K562 (cell line): ENCODE measurements around the gene AAR2. TPM values are rescaled to one million over a fixed set of nuclear protein-coding genes. Genes with fewer than 3 reads are reported as not detected.

Experiments
- ATAC-seq: fragments of 200-7000 bp; cut with Tn5 transposase; 3 replicates; pipeline ENCODE4 v1.9.1; 2020; ENCODE audit warnings: moderate library complexity
- BruUV-seq: library from RNA; stranded (reverse); fragments of 400-500 nt; replicated peaks from 2 replicates; lab custom pipeline; 2021; lab: Mats Ljungman, UMichigan
- CTCF ChIA-PET: fragments of 300-600 bp; formaldehyde crosslinking; extraction: SDS; loops from one replicate; lab custom pipeline; 2021; ENCODE audit warnings: low intra/inter-chr PET ratio; lab: Yijun Ruan, JAX
- POLR2A ChIA-PET: fragments of 300-600, 350-650 bp; sonication (Branson Sonifier 250); formaldehyde crosslinking; extraction: SDS; loops from one replicate; lab custom pipeline; 2021; ENCODE audit warnings: antibody characterized with exemption, inconsistent platforms; lab: Yijun Ruan, JAX
- DNase-seq, 4 experiments: peaks; one replicate each; pipeline versions ENCODE4 v3.0.0 to v3.0.0-alpha.2; 2011 to 2018; ENCODE audit warnings: low spot score in 3 of 4, mixed read lengths in 3 of 4; ENCODE audit errors: extremely low read depth in 1 of 4
- FAIRE-seq: peaks from 2 replicates; lab custom pipeline; 2011; peaks lifted over from hg19 to GRCh38; lab: Jason Lieb, UNC
- H2AFZ ChIP-seq: 2 replicates; pipeline ENCODE4 v1.6.0; 2011; ENCODE audit warnings: low read depth, low read length, control low read depth, inconsistent platforms
- H3K27ac ChIP-seq: fragments of 200-600 bp; 3 replicates; pipeline ENCODE4 v1.8.0; 2011; ENCODE audit warnings: low read depth, mild to moderate bottlenecking, control low read depth, inconsistent platforms, low read length, moderate library complexity, mixed read lengths; ENCODE audit errors: extremely low read depth
- H3K27me3 ChIP-seq, 2 experiments: fragments of 300-600 bp in 1 of 2; 2 replicates in 1 of 2; 3 replicates in 1 of 2; pipeline versions ENCODE4 v1.6.0 to v1.8.0; 2011; ENCODE audit warnings: inconsistent platforms in 2 of 2, low read length in 2 of 2, mild to moderate bottlenecking in 1 of 2, mixed read lengths in 1 of 2, moderate library complexity in 1 of 2; ENCODE audit not compliant: control insufficient read depth in 2 of 2, insufficient read depth in 2 of 2
- H3K36me3 ChIP-seq: fragments of 300-600 bp; 3 replicates; pipeline ENCODE4 v1.8.0; 2011; ENCODE audit warnings: mild to moderate bottlenecking, low read length, inconsistent platforms; ENCODE audit not compliant: control insufficient read depth, insufficient read depth
- H3K4me1 ChIP-seq, 2 experiments: fragments of 200-600 bp in 1 of 2; replicated peaks in 1 of 2; 2 replicates in 1 of 2; 3 replicates in 1 of 2; pipeline versions ENCODE4 v1.5.1 to v1.8.0; 2011; ENCODE audit warnings: inconsistent platforms in 2 of 2, low read length in 2 of 2, mild to moderate bottlenecking in 1 of 2, mixed read lengths in 1 of 2, moderate library complexity in 1 of 2; ENCODE audit not compliant: control insufficient read depth in 2 of 2, insufficient read depth in 2 of 2
- H3K4me2 ChIP-seq: 2 replicates; pipeline ENCODE4 v1.6.1; 2011; ENCODE audit warnings: low read length, control low read depth, inconsistent platforms, mixed read lengths; ENCODE audit not compliant: insufficient read depth
- H3K4me3 ChIP-seq: fragments of 200-600 bp; sonication (generic), shearing (Covaris generic); 2 replicates; pipeline ENCODE4 v1.5.1; 2016; ENCODE audit warnings: control low read depth, inconsistent platforms
- H3K79me2 ChIP-seq: fragments of 200-600 bp; 3 replicates; pipeline ENCODE4 v1.8.0; 2011; ENCODE audit warnings: low read length, inconsistent platforms; ENCODE audit not compliant: control insufficient read depth, insufficient read depth
- H3K9ac ChIP-seq, 2 experiments: 2 replicates each; pipeline versions ENCODE4 v1.6.0 to v1.6.1; 2011; ENCODE audit warnings: low read depth in 2 of 2, low read length in 2 of 2, control low read depth in 1 of 2, inconsistent platforms in 1 of 2, mild to moderate bottlenecking in 1 of 2, mixed read lengths in 1 of 2; ENCODE audit not compliant: insufficient read depth in 1 of 2
- H3K9me1 ChIP-seq: one replicate; pipeline ENCODE4 v1.6.0; 2011; ENCODE audit warnings: inconsistent platforms, mild to moderate bottlenecking, low read length, moderate library complexity; ENCODE audit not compliant: control insufficient read depth, insufficient read depth
- H3K9me3 ChIP-seq: replicated peaks from 2 replicates; pipeline ENCODE4 v1.5.1; 2011; ENCODE audit warnings: low read depth, low read length, inconsistent platforms; ENCODE audit not compliant: control insufficient read depth, insufficient read depth
- H4K20me1 ChIP-seq: replicated peaks from 2 replicates; pipeline ENCODE4 v1.6.1; 2011; ENCODE audit warnings: low read length, inconsistent platforms, mixed read lengths; ENCODE audit not compliant: control insufficient read depth, insufficient read depth
- MBD2 ChIP-seq: sonication (generic); IDR thresholded peaks from 2 replicates; pipeline ENCODE4 v1.6.1; 2016; ENCODE audit warnings: low read depth, borderline replicate concordance
- PTRF ChIP-seq: fragments of 450-650 bp; IDR thresholded peaks from 2 replicates; pipeline ENCODE4 v1.6.1; 2016; ENCODE audit warnings: mild to moderate bottlenecking, missing genetic modification characterization, missing compliant biosample characterization
- RBM25 ChIP-seq: fragments of 200-400 bp; formaldehyde crosslinking; IDR thresholded peaks from 2 replicates; pipeline ENCODE4 v1.6.1; 2018; ENCODE audit warnings: low read length, low read depth, moderate library complexity; ENCODE audit not compliant: severe bottlenecking
- TRIM28 ChIP-seq: fragments of 450-650 bp; IDR thresholded peaks from 2 replicates; pipeline ENCODE4 v1.6.1; 2017
- ZHX1 ChIP-seq: fragments of 150-350 bp; conservative IDR thresholded peaks from 2 replicates; pipeline ENCODE4 v1.6.1; 2014; ENCODE audit warnings: low read length
- ZKSCAN3 ChIP-seq: fragments of 250-450 bp; sonication (Bioruptor Pico); IDR thresholded peaks from 2 replicates; pipeline ENCODE4 v1.4.0; 2020
- ZNF184 ChIP-seq: sonication (generic); formaldehyde crosslinking; IDR thresholded peaks from 2 replicates; pipeline ENCODE4 v1.5.0; 2020; ENCODE audit warnings: missing genetic modification reagents
- WGBS: fragments of 100-300 bp; shearing (Covaris generic); methylation state at CpG from one replicate; pipeline ENCODE4 v1.1.6; 2016; ENCODE audit warnings: low coverage, mixed read lengths; ENCODE audit not compliant: insufficient coverage; ENCODE audit errors: missing lambda C conversion rate; 5-methylcytosine and 5-hydroxymethylcytosine counted together
- in situ Hi-C: fragments of 300-500 bp; cut with MboI; formaldehyde crosslinking; loops from 4 replicates; pipeline ENCODE4 v1.15.0; 2018; ENCODE audit warnings: inconsistent platforms, mixed read lengths
- intact Hi-C: fragments of 100-400 bp; cut with micrococcal nuclease; formaldehyde crosslinking; loops from 2 replicates; pipeline ENCODE4 v1.14.2; 2022
- polyA plus RNA-seq, 8 experiments: library from polyadenylated mRNA; depleted of rRNA in 4 of 8; stranded (reverse) in 5 of 8; unstranded in 3 of 8; fragments of >200 nt; fragmentation: Nextera tagmentation in 2 of 8; fragmentation: Illumina TruSeq in 1 of 8; extraction: Ambion mirVana in 2 of 8; extraction: Trizol in 1 of 8; gene quantifications; 2 replicates each; pipeline versions ENCODE4 v1.2.1 to v1.2.3, GENCODE V29; 2011 to 2014; ENCODE audit warnings: inconsistent platforms in 1 of 8, missing spikeins in 1 of 8
- total RNA-seq, 7 experiments: library from RNA; depleted of rRNA in 6 of 7; stranded (reverse); fragments of >200 nt in 6 of 7; fragmentation: Illumina TruSeq in 2 of 7; extraction: Trizol in 2 of 7; gene quantifications; 2 replicates each; pipeline versions ENCODE4 v1.2.1 to v1.2.3, GENCODE V29; 2011 to 2021; ENCODE audit warnings: low replicate concordance in 1 of 7

AAR2 gene
- total and polyA plus RNA-seq, 9 of the 15 experiments (the other 6 are each of a cell fraction or from before 2014, with no cell fraction given) = 6.5 to 36.2 (median 24.7) TPM

GRCh38 chr20:36266189-36266588, 29.9 kb downstream of the AAR2 start:
- CTCF ChIA-PET = no interaction called here

More at GRCh38 chr20:36266189-36266588, 29.9 kb downstream of the AAR2 start:
- 2% methylated on average over 6 of the region's 6 CpGs for WGBS
- Histone ChIP-seq H3K79me2 (no peaks in the 10 kb centered on the region), H3K9ac (no peak overlapping the region), H4K20me1 (peaks cover 19% of the 10 kb centered on the region; the same call in 1 of the 2 replicates), H3K9me1 (no peaks in the 10 kb centered on the region), H2AFZ (no peak overlapping the region), H3K4me2 (no peak overlapping the region), H3K27me3 (peaks cover 41 to 75% of the 10 kb centered on the region in 2 experiments; a peak in 4 of 5 replicates), H3K9me3 (no peaks in the 10 kb centered on the region), H3K4me3 (no peak overlapping the region), H3K4me1 (peaks cover 0 to 7% of the 10 kb centered on the region in 2 experiments; a peak in 2 of 5 replicates), H3K36me3 (no peaks in the 10 kb centered on the region), H3K27ac (no peak overlapping the region)
- in situ Hi-C loops (no loop called here), intact Hi-C loops (no loop called here)
- ATAC-seq (no peak), DNase-seq (no peak), FAIRE-seq (no peak)
- BruUV-seq = no TSS peak
- POLR2A ChIA-PET = interaction anchor here (0.6 kb wide), 1 partner anchor 604 kb away, joined by 3 read pairs; no protein-coding TSS in a partner anchor
- no peak for TF ChIP-seq ZHX1
- TF ChIP-seq ZKSCAN3 (CRISPR knock-in tag) = no peak
- peak; percentile 15 for TF ChIP-seq RBM25
- no peak for TF ChIP-seq TRIM28
- TF ChIP-seq MBD2 = no peak
- no peak for TF ChIP-seq ZNF184 (CRISPR knock-in tag)
- TF ChIP-seq PTRF (tag) = no peak
